SU-DHL-6 (cell line): ENCODE data around the gene LSM8.
A peak's percentile ranks its signal among the peaks of the same experiment; 100 is the strongest.

ENCODE experiments used
- H2AFZ ChIP-seq: fragments of 200-600 bp; sonication (generic); 2 replicates; pipeline ENCODE4 v1.6.1; 2014; ENCODE audit warnings: low read depth, mild to moderate bottlenecking, moderate library complexity, mixed read lengths, antibody characterized with exemption, low read length; ENCODE audit not compliant: severe bottlenecking
- H3F3A ChIP-seq: fragments of 200-600 bp; shearing (Covaris generic); 2 replicates; pipeline ENCODE4 v1.6.0; 2016; ENCODE audit warnings: antibody characterized with exemption, mild to moderate bottlenecking; ENCODE audit not compliant: insufficient read depth
- H3K27ac ChIP-seq: fragments of 200-600 bp; sonication (generic); 2 replicates; pipeline ENCODE4 v1.5.1; 2016; ENCODE audit warnings: low read depth, mild to moderate bottlenecking, low read length, moderate library complexity, mixed read lengths
- H3K27me3 ChIP-seq: fragments of 200-600 bp; sonication (generic), shearing (Covaris generic); 2 replicates; pipeline ENCODE4 v1.6.0; 2014; ENCODE audit warnings: mild to moderate bottlenecking, low read length
- H3K36me3 ChIP-seq: fragments of 200-600 bp; sonication (generic); 2 replicates; pipeline ENCODE4 v1.6.1; 2014; ENCODE audit warnings: mild to moderate bottlenecking, low read length, mixed read lengths
- H3K4me2 ChIP-seq: fragments of 300-600, 200-600 bp; shearing (Covaris generic), sonication (generic); 2 replicates; pipeline ENCODE4 v1.6.0; 2014; ENCODE audit warnings: low read length, low read depth, mild to moderate bottlenecking; ENCODE audit not compliant: poor library complexity, severe bottlenecking
- H3K4me3 ChIP-seq: fragments of 200-600 bp; sonication (generic); 2 replicates; pipeline ENCODE4 v1.5.1; 2014; ENCODE audit warnings: antibody characterized with exemption, low read length, mild to moderate bottlenecking, mixed read lengths; ENCODE audit not compliant: insufficient read depth, poor library complexity, severe bottlenecking
- H3K79me2 ChIP-seq: fragments of 200-600 bp; sonication (generic); 2 replicates; pipeline ENCODE4 v1.6.1; 2014; ENCODE audit warnings: mild to moderate bottlenecking, low read length, moderate library complexity; ENCODE audit not compliant: insufficient read depth
- H3K9ac ChIP-seq: fragments of 200-600 bp; sonication (generic); 2 replicates; pipeline ENCODE4 v1.7.0; 2014; ENCODE audit warnings: mild to moderate bottlenecking, low read length
- H3K9me2 ChIP-seq: fragments of 200-600 bp; sonication (generic); replicated peaks from 2 replicates; pipeline ENCODE4 v1.6.1; 2014; ENCODE audit warnings: low read length; ENCODE audit not compliant: insufficient read depth
- H3K9me3 ChIP-seq: fragments of 200-600 bp; sonication (generic); 2 replicates; pipeline ENCODE4 v1.6.1; 2014; ENCODE audit warnings: low read length, mixed read lengths; ENCODE audit not compliant: insufficient read depth
- H4K20me1 ChIP-seq: fragments of 200-600 bp; sonication (generic); 2 replicates; pipeline ENCODE4 v1.6.1; 2014; ENCODE audit warnings: low read depth, mild to moderate bottlenecking, antibody characterized with exemption, low read length, moderate library complexity, mixed read lengths
- EZH2phosphoT487 ChIP-seq: fragments of 200-600 bp; sonication (generic), shearing (Covaris generic); conservative IDR thresholded peaks from 2 replicates; pipeline ENCODE4 v1.6.1; 2018; ENCODE audit warnings: mild to moderate bottlenecking, antibody characterized with exemption, low read length, moderate library complexity, mixed read lengths
- TF ChIP-seq, protein P1 (sequence below): fragments of 200-600 bp; sonication (generic); IDR thresholded peaks from one replicate; pipeline ENCODE4 v1.5.1; 2017; ENCODE audit warnings: antibody characterized with exemption, mild to moderate bottlenecking, low read length, moderate library complexity; ENCODE audit not compliant: insufficient read depth, poor library complexity, severe bottlenecking

LSM8 gene

DNA sequence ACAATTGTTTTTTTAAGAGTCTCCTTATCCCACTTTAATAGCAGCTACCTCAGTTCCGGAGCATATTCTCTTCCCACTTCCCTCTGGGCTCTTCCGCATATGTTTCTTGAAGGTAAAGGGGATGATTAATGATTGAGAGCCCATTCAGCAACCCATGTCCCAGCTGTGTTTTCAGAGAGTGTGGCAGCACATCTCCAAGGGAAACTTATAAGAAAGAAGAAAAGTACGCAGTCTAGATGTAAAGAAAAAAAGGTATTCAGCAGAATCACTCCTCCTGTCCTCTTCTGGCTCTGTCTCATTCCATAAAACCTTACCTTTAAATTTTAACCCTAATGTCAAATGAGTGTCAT is 30.8 kb downstream of the LSM8 start:
- Histone ChIP-seq H3K36me3 (no peaks in the 10 kb centered on the region), H4K20me1 (no peaks in the 10 kb centered on the region), H3K27me3 (no peaks in the 10 kb centered on the region), H3K4me2 (peak overlapping the region; percentile 89), H3K4me3 (peak overlapping the region; percentile 87), H3K9me2 (no peaks in the 10 kb centered on the region), H3K79me2 (no peaks in the 10 kb centered on the region), H2AFZ (peak overlapping the region; percentile 94), H3K9ac (peak overlapping the region; percentile 75), H3K9me3 (no peaks in the 10 kb centered on the region), H3K27ac (no peak overlapping the region), H3F3A (no peaks in the 10 kb centered on the region)
- no peak for TF ChIP-seq EZH2phosphoT487
- TF ChIP-seq, protein P1, sequence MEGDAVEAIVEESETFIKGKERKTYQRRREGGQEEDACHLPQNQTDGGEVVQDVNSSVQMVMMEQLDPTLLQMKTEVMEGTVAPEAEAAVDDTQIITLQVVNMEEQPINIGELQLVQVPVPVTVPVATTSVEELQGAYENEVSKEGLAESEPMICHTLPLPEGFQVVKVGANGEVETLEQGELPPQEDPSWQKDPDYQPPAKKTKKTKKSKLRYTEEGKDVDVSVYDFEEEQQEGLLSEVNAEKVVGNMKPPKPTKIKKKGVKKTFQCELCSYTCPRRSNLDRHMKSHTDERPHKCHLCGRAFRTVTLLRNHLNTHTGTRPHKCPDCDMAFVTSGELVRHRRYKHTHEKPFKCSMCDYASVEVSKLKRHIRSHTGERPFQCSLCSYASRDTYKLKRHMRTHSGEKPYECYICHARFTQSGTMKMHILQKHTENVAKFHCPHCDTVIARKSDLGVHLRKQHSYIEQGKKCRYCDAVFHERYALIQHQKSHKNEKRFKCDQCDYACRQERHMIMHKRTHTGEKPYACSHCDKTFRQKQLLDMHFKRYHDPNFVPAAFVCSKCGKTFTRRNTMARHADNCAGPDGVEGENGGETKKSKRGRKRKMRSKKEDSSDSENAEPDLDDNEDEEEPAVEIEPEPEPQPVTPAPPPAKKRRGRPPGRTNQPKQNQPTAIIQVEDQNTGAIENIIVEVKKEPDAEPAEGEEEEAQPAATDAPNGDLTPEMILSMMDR = no peak

DNA sequence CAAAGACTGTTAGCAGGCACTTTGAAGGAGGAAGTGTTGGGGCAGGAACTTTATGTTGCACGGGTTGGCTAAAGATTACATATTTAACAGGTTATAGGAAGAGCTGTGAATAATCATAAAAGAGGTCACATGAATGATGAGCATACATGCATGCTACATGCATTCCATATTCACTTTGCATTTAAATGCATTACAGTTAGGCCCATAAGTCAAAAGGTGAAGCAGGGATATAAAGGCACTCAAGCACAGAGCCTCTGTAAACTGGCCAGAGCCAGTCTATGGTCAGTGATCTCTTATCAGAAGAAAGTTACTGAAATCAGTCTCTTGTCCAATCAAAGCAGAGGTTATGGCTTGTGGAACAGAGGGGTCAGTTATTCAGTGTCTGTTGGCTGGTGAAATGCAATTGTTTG is 33.3 kb downstream of the LSM8 start:
- no peak overlapping the region for H3K9ac ChIP-seq
- H4K20me1 ChIP-seq = no peaks in the 10 kb centered on the region
- no peak overlapping the region for H3K4me2 ChIP-seq
- H3F3A ChIP-seq = no peaks in the 10 kb centered on the region
- no peak overlapping the region for H2AFZ ChIP-seq
- H3K79me2 ChIP-seq = no peaks in the 10 kb centered on the region
- no peaks in the 10 kb centered on the region for H3K9me2 ChIP-seq
- TF ChIP-seq, protein P1 = no peak
- TF ChIP-seq EZH2phosphoT487 = no peak
- no peak overlapping the region for H3K27ac ChIP-seq
- H3K4me3 ChIP-seq = no peak overlapping the region
- H3K27me3 ChIP-seq = no peaks in the 10 kb centered on the region
- no peaks in the 10 kb centered on the region for H3K9me3 ChIP-seq
- no peaks in the 10 kb centered on the region for H3K36me3 ChIP-seq

DNA sequence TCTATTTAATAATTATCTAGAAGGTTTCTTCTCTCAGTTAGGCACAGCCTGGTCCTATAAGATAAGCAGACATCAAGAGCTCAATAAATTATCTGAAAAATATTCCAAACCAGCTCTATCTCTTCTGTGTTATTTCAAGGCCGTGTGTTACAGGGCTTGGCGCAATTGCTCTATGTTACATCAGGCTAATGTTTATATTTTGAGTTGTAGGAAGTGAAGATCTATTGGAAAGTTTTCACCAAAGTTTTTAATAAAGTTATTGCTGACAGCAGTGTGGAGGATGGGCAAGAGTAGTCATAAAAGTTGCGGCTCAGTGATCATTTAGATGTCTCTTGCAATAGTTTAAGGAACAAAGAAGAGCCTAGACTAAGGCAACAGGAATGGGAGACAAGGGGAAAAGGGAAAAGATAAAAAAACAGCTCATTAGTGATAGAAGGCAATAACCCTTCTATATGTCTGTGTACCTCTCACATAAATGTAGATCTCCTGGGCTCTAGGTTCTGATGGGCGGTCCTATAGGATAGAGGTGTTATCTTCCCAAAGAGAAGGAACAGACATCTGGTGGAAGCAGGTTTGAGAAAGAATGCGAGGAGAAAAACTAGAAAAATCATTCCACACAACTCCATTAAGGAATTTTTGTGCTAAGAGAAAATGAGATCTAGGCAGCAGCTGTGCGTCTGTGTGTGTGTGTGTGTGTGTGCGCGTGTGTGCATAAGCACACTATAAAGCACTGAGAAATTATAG is 34.6 kb downstream of the LSM8 start:
- H3K9me3 ChIP-seq = no peaks in the 10 kb centered on the region
- TF ChIP-seq EZH2phosphoT487 = no peak
- TF ChIP-seq, protein P1 = no peak
- H3K79me2 ChIP-seq = no peaks in the 10 kb centered on the region
- H3F3A ChIP-seq = no peaks in the 10 kb centered on the region
- H3K27me3 ChIP-seq = no peaks in the 10 kb centered on the region
- no peak overlapping the region for H3K4me3 ChIP-seq
- H3K4me2 ChIP-seq = no peak overlapping the region
- H3K36me3 ChIP-seq = no peaks in the 10 kb centered on the region
- H2AFZ ChIP-seq = no peak overlapping the region
- H3K9ac ChIP-seq = no peak overlapping the region
- no peaks in the 10 kb centered on the region for H4K20me1 ChIP-seq
- H3K27ac ChIP-seq = no peak overlapping the region
- no peaks in the 10 kb centered on the region for H3K9me2 ChIP-seq
